ENCODE measurements around the gene PHOSPHO2. TPM values are rescaled to one million over a fixed set of nuclear protein-coding genes. Genes with fewer than 3 reads are reported as not detected.

The PHOSPHO2 gene
- 9.4 to 13.1 TPM (median 10.5 TPM) in 3 replicates for total RNA-seq

- DNase-seq (ENCODE audit: low spot score in 2 of 2, unreplicated experiment in 2 of 2): peak; percentile 97 to 99
- Mint-ChIP-seq H3K4me1 (peaks cover 14% of the 10 kb centered on the region), H3K27ac (peak within 1 kb of the TSS; percentile 98), H3K27me3 (ENCODE audit: low read depth) (peaks cover 11% of the 10 kb centered on the region), H3K36me3 (peaks cover 7% of the 10 kb centered on the region), H3K9me3 (peaks cover 14% of the 10 kb centered on the region), H3K4me3 (peak within 1 kb of the TSS; percentile 88)
- TF ChIP-seq CTCF (IDR thresholded peaks at IDR 0.05; ENCODE audit: unreplicated experiment): no peak
Measured at GRCh38 chr2:169694113-169694893, at the start of gene PHOSPHO2, which contains the start of gene CFAP210. Gene PHOSPHO2, plus strand, starts transcription at chr2:169694469. Its CDS starts 6,503 bp downstream, at chr2:169700972. Gene CFAP210, minus strand, starts transcription at chr2:169694405. Its CDS starts 78 bp downstream, at chr2:169694327.

GRCh38 chr2:169647496-169647895, 46.8 kb upstream of the PHOSPHO2 start:
- peaks cover 9% of the 10 kb centered on the region for H3K9me3 Mint-ChIP-seq
- no peaks in the 10 kb centered on the region for H3K36me3 Mint-ChIP-seq
- TF ChIP-seq CTCF (IDR thresholded peaks at IDR 0.05; ENCODE audit: unreplicated experiment): no peak
- H3K27me3 Mint-ChIP-seq (ENCODE audit: low read depth): no peaks in the 10 kb centered on the region
- no peaks in the 10 kb centered on the region for H3K4me1 Mint-ChIP-seq
- H3K4me3 Mint-ChIP-seq: no peak overlapping the region
- H3K27ac Mint-ChIP-seq: no peak overlapping the region
- DNase-seq (ENCODE audit: low spot score in 2 of 2, unreplicated experiment in 2 of 2): no peak

GRCh38 chr2:169649278-169649677, 45.0 kb upstream of the PHOSPHO2 start:
- Mint-ChIP-seq H3K4me3 (no peak overlapping the region), H3K27ac (no peak overlapping the region), H3K36me3 (no peaks in the 10 kb centered on the region), H3K9me3 (peaks cover 2% of the 10 kb centered on the region), H3K27me3 (ENCODE audit: low read depth) (peaks cover 5% of the 10 kb centered on the region), H3K4me1 (no peaks in the 10 kb centered on the region)
- no peak for DNase-seq (ENCODE audit: low spot score in 2 of 2, unreplicated experiment in 2 of 2)
- TF ChIP-seq CTCF (IDR thresholded peaks at IDR 0.05; ENCODE audit: unreplicated experiment): no peak

GRCh38 chr2:169653636-169654035, 40.6 kb upstream of the PHOSPHO2 start:
- no peak for DNase-seq (ENCODE audit: low spot score in 2 of 2, unreplicated experiment in 2 of 2)
- Mint-ChIP-seq H3K36me3 (no peaks in the 10 kb centered on the region), H3K27ac (no peak overlapping the region), H3K27me3 (ENCODE audit: low read depth) (peaks cover 15% of the 10 kb centered on the region), H3K9me3 (no peaks in the 10 kb centered on the region), H3K4me3 (no peak overlapping the region), H3K4me1 (no peaks in the 10 kb centered on the region)
- no peak for TF ChIP-seq CTCF (IDR thresholded peaks at IDR 0.05; ENCODE audit: unreplicated experiment)

GRCh38 chr2:169656164-169656563, 38.1 kb upstream of the PHOSPHO2 start:
- no peak for DNase-seq (ENCODE audit: low spot score in 2 of 2, unreplicated experiment in 2 of 2)
- peaks cover 15% of the 10 kb centered on the region for H3K27me3 Mint-ChIP-seq (ENCODE audit: low read depth)
- no peak overlapping the region for H3K27ac Mint-ChIP-seq
- TF ChIP-seq CTCF (IDR thresholded peaks at IDR 0.05; ENCODE audit: unreplicated experiment): no peak
- peaks cover under 1% of the 10 kb centered on the region for H3K4me1 Mint-ChIP-seq
- no peaks in the 10 kb centered on the region for H3K9me3 Mint-ChIP-seq
- no peaks in the 10 kb centered on the region for H3K36me3 Mint-ChIP-seq
- no peak overlapping the region for H3K4me3 Mint-ChIP-seq

Data from mesothelial cell of epicardium (in vitro differentiated cells).